CD4-positive, alpha-beta T cell treated with Interleukin-6 for 4 hours (primary cell): ENCODE measurements around the gene KRT32.
A peak's percentile ranks its signal among the peaks of the same experiment; 100 is the strongest.

Source experiments
- DNase-seq: peaks from one replicate; pipeline ENCODE4 v3.0.0-alpha.2; 2020; ENCODE audit warnings: mixed read lengths

The KRT32 gene

GRCh38 chr17:41492351-41492750 is 25.2 kb upstream of the KRT32 start:
- no peak for DNase-seq

GRCh38 chr17:41491476-41491875 is 24.3 kb upstream of the KRT32 start:
- DNase-seq: no peak

DNA sequence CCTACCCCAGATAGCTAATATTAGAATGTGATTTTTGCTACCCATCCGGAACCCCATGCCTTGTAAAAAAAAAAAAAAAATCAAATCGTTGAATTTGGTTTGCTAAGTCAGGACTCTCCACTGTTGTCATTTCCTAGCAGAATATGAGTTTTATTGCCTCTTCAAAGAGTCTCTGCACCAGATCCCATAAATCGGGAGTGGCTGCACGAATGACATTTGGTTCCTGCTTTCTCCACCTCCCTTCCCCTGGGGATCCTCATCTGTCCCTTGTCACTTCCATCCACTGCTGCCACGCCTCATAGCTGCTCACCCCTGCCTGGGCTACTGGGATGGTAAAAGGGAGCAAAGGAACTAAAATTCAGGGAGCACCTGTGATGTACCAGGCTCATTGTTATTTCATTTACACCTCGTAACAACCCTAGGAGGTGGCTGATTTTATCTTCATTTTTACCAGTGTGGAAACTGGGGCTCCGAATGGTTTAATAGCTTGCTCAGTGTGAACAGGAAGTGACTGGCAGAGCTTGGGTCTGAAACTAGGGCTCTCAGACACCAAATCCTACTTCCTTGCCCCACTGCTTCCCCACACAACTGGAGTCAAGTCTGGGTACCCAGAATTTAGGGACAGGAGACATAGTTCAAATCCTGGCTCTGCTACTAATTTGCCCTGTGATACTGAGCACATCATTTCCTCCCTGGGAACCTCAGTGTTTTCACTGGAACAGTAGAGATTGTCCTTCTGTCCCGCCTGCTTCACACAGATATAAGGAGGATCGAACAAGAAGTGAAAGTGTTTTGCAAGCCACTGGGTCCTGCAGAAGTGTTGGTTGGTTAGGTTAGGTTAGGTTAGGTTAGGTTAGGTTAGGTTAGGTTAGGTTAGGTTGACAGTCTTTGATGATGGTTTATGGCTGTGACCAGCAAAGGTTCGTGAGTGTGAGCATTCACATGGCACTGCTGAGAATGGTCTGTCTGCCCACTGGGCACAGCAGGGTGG is 23.1 kb upstream of the KRT32 start:
- no peak for DNase-seq

- no peak for DNase-seq
Measured at GRCh38 chr17:41489531-41489930, 22.3 kb upstream of the KRT32 start, which contains the start of gene KRT36. Gene KRT36 (minus strand): TSS chr17:41489910. CDS start chr17:41489864, 46 bp downstream.

GRCh38 chr17:41486809-41487530 is 19.8 kb upstream of the KRT32 start:
- peak; percentile 39 for DNase-seq

- no peak for DNase-seq
Measured at GRCh38 chr17:41486316-41486715, 19.1 kb upstream of the KRT32 start.

- DNase-seq: no peak
Measured at GRCh38 chr17:41484920-41485904, 18.0 kb upstream of the KRT32 start.

DNA sequence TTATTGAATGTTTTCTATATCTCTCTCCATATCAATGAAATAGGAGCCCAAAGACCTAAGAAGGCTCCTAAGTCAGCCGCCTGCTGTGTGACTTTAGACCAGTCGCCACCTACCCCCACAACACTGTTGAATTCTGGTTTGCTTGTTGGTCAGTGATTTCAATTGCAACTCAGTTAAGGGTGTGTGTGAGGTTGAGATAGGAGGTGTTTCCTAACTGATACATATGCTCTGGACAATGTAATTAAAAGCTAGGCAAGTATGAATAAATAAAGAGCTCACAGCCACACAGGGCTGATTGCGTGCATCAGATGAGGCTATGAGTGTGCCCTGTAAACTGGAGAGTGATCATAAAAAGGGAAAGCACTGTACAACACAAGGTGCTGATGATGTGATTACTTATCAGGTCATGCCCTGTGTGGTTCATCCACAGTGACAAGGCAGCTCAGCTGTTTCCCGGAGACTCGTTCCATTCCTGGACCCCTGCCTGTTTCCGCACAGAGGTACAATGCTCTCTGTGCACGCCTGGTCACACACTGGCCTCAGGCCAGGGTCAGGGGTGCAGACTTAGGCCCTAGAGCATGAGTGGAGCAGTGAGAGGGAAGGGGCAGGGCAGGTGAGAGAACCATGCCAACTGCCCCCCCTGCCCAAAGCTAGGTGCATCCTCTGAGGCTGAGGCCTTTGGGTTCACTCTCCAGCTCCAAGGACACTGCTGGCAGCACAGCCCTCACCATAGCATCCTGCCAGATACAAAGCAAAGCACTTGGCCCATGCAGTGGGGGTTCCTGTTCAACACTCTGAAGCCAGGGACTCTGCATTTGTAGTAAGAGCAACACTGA is 17.0 kb upstream of the KRT32 start:
- DNase-seq: no peak

- no peak for DNase-seq
Measured at GRCh38 chr17:41483531-41483930, 16.3 kb upstream of the KRT32 start.

DNA sequence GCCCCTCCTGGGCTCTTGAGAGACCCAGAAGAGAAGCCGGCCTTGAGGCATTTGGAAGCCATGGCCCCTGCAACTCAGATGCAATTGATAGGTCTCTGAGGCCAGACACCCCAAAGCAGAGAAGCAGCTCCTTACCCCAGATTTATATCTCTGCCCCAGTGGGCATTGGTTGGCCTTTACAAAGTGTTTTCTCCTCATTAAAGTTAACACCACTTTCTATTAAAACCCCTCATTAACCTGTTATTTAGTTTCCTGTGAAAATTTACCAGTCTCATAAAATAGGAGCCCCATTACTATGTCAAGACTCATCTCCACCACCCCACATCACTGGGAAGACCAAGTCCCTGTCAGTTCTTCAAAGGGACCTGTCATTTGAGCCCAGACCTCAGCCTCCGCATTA is 13.8 kb upstream of the KRT32 start, which contains the start of gene KRT35:
TSS of gene KRT35 (minus strand) at position 116 of the 400 bp plus-strand sequence. CDS start at position 62, 54 bp downstream.
- DNase-seq: no peak

GRCh38 chr17:41480581-41480980 is 13.4 kb upstream of the KRT32 start:
- DNase-seq: no peak

GRCh38 chr17:41480136-41480535 is 12.9 kb upstream of the KRT32 start:
- DNase-seq: no peak

DNA sequence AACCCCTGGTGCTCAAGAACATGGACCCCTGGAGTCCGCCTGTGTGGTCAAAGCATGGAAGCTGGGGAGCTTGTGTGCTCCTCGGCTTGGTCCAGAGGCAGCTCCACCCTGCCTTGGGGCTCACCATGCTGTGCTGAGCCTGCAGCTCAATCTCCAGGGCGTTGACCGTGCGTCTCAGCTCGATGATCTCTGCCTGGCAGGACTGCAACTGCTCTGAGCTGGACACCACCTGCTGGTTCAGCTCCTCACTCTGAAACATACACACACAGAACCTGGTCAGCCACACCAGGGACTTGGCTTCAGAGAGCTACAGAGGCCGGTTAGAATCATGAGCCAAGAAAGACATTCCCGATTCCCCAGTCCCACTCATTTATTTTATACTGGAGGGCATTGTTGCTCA is 11.1 kb upstream of the KRT32 start:
- DNase-seq: no peak

DNA sequence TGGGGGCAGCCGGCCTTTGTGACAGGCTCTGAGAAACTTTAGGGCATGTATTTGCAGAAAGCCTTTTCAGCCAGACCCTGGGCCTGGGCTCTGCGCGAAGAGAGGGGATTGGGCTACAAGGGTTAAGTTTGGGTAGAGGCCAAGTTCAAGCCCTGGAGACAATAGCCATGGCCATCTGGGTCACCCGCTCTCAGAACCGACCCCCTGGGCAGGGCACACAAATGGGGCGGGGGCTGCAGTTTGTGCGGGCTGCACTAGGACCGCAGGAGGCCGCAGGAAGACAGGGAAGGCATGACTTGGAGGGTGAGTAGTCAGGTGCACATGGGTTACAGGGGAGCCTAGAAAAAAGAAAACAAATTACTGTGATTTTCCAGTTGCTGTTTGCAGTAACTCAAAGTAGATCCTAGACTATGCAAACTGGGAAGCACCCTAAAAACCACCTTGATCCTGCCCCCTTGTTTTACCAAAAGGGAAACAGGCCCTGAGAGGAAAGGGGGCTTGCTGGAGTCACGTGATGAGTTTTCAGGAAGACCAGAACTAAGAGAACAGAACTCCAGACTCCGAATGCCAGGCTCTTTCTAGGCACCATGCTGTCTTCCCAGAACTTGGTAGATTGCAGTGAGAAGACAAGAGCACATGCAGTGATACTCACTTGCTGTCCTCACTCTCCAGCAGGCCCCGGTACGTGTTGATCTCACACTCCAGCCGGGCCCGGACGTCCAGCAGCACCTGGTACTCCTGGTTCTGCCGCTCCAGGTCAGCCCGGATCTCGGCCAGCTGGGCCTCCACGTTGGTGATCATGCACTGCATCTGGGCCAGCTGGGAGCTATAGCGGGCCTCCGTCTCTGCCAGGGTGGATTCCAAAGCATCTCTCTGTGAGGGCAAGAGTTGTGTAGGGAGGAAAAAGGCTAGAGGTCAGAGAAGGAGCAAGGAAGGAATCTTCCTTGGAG is 10.0 kb upstream of the KRT32 start:
- no peak for DNase-seq

DNA sequence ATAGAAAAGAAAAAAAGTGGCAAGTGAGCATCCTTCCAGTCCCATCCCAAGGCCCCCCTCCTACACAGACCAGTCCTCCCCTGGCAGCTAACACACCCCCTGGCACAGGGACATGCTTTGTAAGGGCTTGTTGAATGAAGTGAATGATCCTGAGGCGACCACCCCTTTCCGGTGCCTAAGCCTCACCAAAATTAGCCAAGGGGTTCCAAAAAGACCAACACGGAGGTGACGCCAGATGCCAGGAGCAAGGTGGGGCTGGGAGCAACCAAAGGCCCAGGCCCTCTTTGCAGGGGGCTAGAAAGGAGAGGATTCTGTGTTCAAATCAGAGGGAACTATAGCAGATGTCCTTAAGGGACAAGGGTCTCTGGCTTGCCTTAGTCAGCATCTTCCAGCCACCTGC is 8.2 kb upstream of the KRT32 start:
- no peak for DNase-seq

DNA sequence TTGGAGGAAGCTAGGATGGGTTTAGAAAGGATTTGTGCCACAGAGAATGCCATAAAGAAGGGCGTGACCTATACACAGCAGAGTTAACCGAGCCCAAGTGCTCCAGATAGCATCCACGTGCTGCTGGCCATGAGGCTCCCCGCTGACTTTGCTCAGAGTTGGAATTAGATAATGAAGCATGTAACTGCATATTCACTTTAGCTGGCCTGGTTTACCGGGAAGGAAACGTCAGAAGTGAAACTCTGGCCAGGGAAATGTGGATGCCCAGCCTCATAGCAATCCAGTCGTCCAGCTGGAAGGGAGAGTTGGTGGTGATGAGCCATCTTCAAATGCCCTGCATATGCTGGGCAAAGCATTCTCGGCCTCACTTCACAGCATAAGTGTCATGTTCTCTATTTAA is 7.7 kb upstream of the KRT32 start:
- DNase-seq: no peak

DNA sequence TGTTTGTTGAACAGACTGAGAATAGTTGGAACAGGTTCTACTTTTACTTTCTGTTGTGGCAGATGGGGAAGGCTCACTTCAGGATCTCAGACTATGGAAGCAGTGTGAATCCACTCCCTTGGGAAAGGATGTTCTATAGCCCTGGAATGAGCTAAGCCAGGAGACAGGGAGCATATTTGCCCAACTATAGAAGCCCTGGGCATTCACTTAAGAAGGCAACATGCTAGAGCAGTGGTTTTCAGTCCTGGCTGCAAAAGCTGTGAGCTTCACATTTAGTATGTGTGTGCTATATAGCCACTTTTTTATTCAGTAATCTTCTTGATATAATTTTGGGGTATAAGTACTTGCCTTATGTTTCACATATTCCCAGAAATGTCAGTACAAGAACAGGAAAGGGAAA is 1.2 kb upstream of the KRT32 start:
- no peak for DNase-seq

DNA sequence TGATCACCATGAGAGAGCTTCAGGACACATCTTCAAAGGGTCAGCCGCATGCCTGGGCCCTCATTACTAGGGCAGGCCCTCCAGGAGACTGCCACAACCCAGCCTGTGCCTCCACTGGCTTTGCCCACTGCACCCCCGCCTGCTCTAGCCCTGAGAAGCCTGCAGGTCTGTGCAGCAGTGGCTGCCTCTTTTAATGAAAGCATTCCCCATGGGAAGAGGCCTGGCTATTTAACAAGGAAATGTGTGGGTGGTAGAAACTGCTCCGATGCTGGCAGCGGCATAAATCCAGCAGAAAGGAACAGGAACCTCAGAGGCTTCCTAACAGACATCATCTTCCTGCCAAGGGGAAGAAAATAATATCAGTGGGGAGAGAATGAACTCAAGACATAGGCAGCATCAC is 375 bp upstream of the KRT32 start:
- no peak for DNase-seq

- no peak for DNase-seq
Measured at GRCh38 chr17:41464682-41465081, 2.5 kb downstream of the KRT32 start.

GRCh38 chr17:41464173-41464572 is 3.0 kb downstream of the KRT32 start:
- DNase-seq: no peak
